Activated naive CD4-positive, alpha-beta T cell treated with anti-CD3 and anti-CD28 coated beads for 36 hours (primary cell): ENCODE data around the gene PDE6A. TPM values are rescaled to one million over a fixed set of nuclear protein-coding genes. Genes with fewer than 3 reads are reported as not detected.

ENCODE experiments used
- CTCF ChIA-PET: fragments of 350-600 bp; sonication (Branson Sonifier 250); formaldehyde crosslinking; loops from one replicate; lab custom pipeline; 2021; ENCODE audit warnings: antibody characterized with exemption; lab: Charles Lee
- DNase-seq: peaks from one replicate; pipeline ENCODE4 v3.0.0-alpha.2; 2020
- H3K27ac Mint-ChIP-seq: one replicate; pipeline ENCODE4 v1.8.0; 2021; ENCODE audit warnings: mild to moderate bottlenecking, mixed read lengths
- H3K27me3 Mint-ChIP-seq: one replicate; pipeline ENCODE4 v1.8.0; 2021; ENCODE audit warnings: low read depth, mixed read lengths
- H3K36me3 Mint-ChIP-seq: one replicate; pipeline ENCODE4 v1.8.0; 2021; ENCODE audit warnings: low read depth, mixed read lengths
- H3K4me1 Mint-ChIP-seq: one replicate; pipeline ENCODE4 v1.8.0; 2021; ENCODE audit warnings: low read depth, mixed read lengths
- H3K4me3 Mint-ChIP-seq: one replicate; pipeline ENCODE4 v1.8.0; 2021; ENCODE audit warnings: mild to moderate bottlenecking, moderate library complexity, mixed read lengths
- H3K9me3 Mint-ChIP-seq: one replicate; pipeline ENCODE4 v1.8.0; 2021; ENCODE audit warnings: mixed read lengths
- intact Hi-C: fragments of 100-400 bp; cut with micrococcal nuclease; formaldehyde crosslinking; loops from one replicate; pipeline ENCODE4 v1.15.1; 2023
- total RNA-seq, 2 experiments: library from RNA; stranded (reverse); gene quantifications; one replicate each; pipeline ENCODE4 v1.2.3, GENCODE V29; 2021

PDE6A gene
- total RNA-seq, 2 experiments from 2014 or later, result not detected

DNA sequence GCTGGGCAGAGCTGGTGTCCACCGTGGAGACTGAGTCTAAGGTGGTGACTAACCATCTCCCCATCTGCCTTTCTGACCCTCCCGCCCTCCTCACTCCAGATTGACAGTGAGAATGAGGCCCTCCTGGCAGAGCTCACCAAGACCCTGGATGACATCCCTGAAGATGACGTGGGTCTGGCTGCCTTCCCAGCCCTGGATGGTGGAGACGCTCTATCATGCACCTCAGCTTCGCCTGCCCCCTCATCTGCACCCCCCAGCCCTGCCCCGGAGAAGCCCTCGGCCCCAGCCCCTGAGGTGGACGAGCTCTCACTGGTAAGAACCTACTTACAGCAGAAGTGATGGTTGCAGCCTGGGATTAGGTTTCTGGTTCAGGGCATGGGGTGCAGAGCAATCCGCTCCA lies 118.0 kb downstream of the PDE6A start:
- H3K27ac Mint-ChIP-seq, result no peak overlapping the region
- H3K9me3 Mint-ChIP-seq, result no peaks in the 10 kb centered on the region
- no peaks in the 10 kb centered on the region for H3K27me3 Mint-ChIP-seq
- CTCF ChIA-PET, result interaction anchor here (0.5 to 7.3 kb wide), 10 partner anchors 11 to 385 kb away, joined by 3 to 75 read pairs (median 5); partner anchors contain the start of gene PPARGC1B
- no peak overlapping the region for H3K4me3 Mint-ChIP-seq
- peaks cover 6% of the 10 kb centered on the region for H3K4me1 Mint-ChIP-seq
- no peak for DNase-seq
- peaks cover 15% of the 10 kb centered on the region for H3K36me3 Mint-ChIP-seq
- intact Hi-C loops, result loop anchor here (5.0 kb wide), 1 partner anchor 94 kb away; the partner anchor contains the start of gene PPARGC1B

DNA sequence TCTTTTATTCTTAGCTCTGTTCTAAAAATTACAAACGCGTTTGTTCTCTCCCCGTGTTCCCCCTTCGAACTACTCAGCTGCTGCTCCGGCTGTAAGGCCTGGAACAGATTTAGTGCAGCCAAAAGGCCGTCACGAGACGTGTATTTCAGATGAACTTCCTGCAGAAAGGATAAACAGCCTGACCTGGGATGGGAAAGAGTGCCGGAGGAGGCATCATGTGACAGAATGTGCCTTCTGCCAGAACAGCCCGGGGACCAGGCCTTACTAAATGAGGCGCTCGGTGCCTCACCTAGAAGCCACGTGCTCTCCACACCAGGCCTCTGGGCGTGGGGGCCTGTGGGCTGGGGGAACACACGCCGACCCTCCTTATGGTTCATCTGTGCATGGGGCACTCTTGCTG lies 119.7 kb downstream of the PDE6A start:
- intact Hi-C loops, result loop anchor here (5.0 kb wide), 1 partner anchor 93 kb away; the partner anchor contains the start of gene PPARGC1B
- H3K4me1 Mint-ChIP-seq, result peaks cover 2% of the 10 kb centered on the region
- no peak overlapping the region for H3K4me3 Mint-ChIP-seq
- H3K27me3 Mint-ChIP-seq, result no peaks in the 10 kb centered on the region
- H3K36me3 Mint-ChIP-seq, result peaks cover 13% of the 10 kb centered on the region
- no peaks in the 10 kb centered on the region for H3K9me3 Mint-ChIP-seq
- CTCF ChIA-PET, result interaction anchor here (1.0 to 1.5 kb wide), 2 partner anchors 74 to 179 kb away, joined by 3 read pairs; no protein-coding TSS in a partner anchor
- DNase-seq, result no peak
- H3K27ac Mint-ChIP-seq, result no peak overlapping the region

GRCh38 chr5:149824120-149824519 lies 120.5 kb downstream of the PDE6A start:
- H3K27ac Mint-ChIP-seq, result no peak overlapping the region
- H3K36me3 Mint-ChIP-seq, result peaks cover 10% of the 10 kb centered on the region
- DNase-seq, result no peak
- CTCF ChIA-PET, result interaction anchor here (1.0 to 1.1 kb wide), 2 partner anchors 178 to 190 kb away, joined by 3 read pairs; no protein-coding TSS in a partner anchor
- no peaks in the 10 kb centered on the region for H3K27me3 Mint-ChIP-seq
- intact Hi-C loops, result no loop called here
- H3K9me3 Mint-ChIP-seq, result no peaks in the 10 kb centered on the region
- no peak overlapping the region for H3K4me3 Mint-ChIP-seq
- H3K4me1 Mint-ChIP-seq, result peaks cover 2% of the 10 kb centered on the region

- Mint-ChIP-seq H3K36me3 (peaks cover 7% of the 10 kb centered on the region), H3K4me3 (no peak overlapping the region), H3K27me3 (no peaks in the 10 kb centered on the region), H3K9me3 (no peaks in the 10 kb centered on the region), H3K27ac (no peak overlapping the region), H3K4me1 (no peaks in the 10 kb centered on the region)
- CTCF ChIA-PET, result interaction anchor here (1.1 to 1.3 kb wide), 3 partner anchors 32 to 189 kb away, joined by 3 to 4 read pairs (median 4); no protein-coding TSS in a partner anchor
- no peak for DNase-seq
- intact Hi-C loops, result no loop called here
Observed at GRCh38 chr5:149823375-149823774, 121.2 kb downstream of the PDE6A start.

GRCh38 chr5:149822301-149822700 lies 122.3 kb downstream of the PDE6A start:
- DNase-seq, result no peak
- no peak overlapping the region for H3K4me3 Mint-ChIP-seq
- peaks cover 4% of the 10 kb centered on the region for H3K36me3 Mint-ChIP-seq
- no peaks in the 10 kb centered on the region for H3K9me3 Mint-ChIP-seq
- H3K4me1 Mint-ChIP-seq, result no peaks in the 10 kb centered on the region
- CTCF ChIA-PET, result interaction anchor here (0.7 to 1.3 kb wide), 3 partner anchors 31 to 179 kb away, joined by 3 to 4 read pairs (median 4); no protein-coding TSS in a partner anchor
- intact Hi-C loops, result no loop called here
- H3K27me3 Mint-ChIP-seq, result no peaks in the 10 kb centered on the region
- no peak overlapping the region for H3K27ac Mint-ChIP-seq

- Mint-ChIP-seq H3K9me3 (no peaks in the 10 kb centered on the region), H3K36me3 (peaks cover 5% of the 10 kb centered on the region), H3K27ac (no peak overlapping the region), H3K4me1 (no peaks in the 10 kb centered on the region), H3K4me3 (no peak overlapping the region), H3K27me3 (no peaks in the 10 kb centered on the region)
- intact Hi-C loops, result no loop called here
- CTCF ChIA-PET, result interaction anchor here (0.6 to 1.8 kb wide), 8 partner anchors 9 to 170 kb away, joined by 3 to 5 read pairs (median 4); no protein-coding TSS in a partner anchor
- no peak for DNase-seq
Observed at GRCh38 chr5:149820536-149821510, 123.8 kb downstream of the PDE6A start.

DNA sequence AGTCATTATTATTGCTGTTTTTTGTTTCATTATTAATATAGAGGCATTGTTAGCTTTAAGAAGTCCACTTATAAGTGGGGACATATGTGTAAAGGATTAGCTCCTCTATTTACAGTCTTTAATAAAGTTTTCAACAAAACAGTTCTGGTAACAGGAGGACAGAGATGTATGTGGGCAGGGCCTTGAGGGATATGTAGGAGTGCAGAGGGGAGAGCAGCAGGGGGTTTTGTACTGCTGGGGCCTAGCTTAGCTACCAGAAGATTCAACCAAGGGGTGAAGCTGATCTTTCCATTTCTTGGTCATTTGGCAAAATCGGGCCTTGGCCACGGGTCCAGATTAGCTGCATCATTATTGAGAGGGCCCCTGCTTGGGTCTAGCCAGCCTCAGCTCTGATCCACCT lies 124.6 kb downstream of the PDE6A start:
- no peak for DNase-seq
- CTCF ChIA-PET, result interaction anchor here (0.6 to 1.8 kb wide), 5 partner anchors 20 to 171 kb away, joined by 3 to 5 read pairs (median 4); no protein-coding TSS in a partner anchor
- H3K9me3 Mint-ChIP-seq, result no peaks in the 10 kb centered on the region
- H3K36me3 Mint-ChIP-seq, result peaks cover 5% of the 10 kb centered on the region
- H3K4me3 Mint-ChIP-seq, result no peak overlapping the region
- intact Hi-C loops, result no loop called here
- H3K27me3 Mint-ChIP-seq, result no peaks in the 10 kb centered on the region
- no peak overlapping the region for H3K27ac Mint-ChIP-seq
- H3K4me1 Mint-ChIP-seq, result no peaks in the 10 kb centered on the region

- CTCF ChIA-PET, result interaction anchor here (1.0 to 2.3 kb wide), 2 partner anchors 16 to 144 kb away, joined by 3 to 6 read pairs; no protein-coding TSS in a partner anchor
- H3K4me3 Mint-ChIP-seq, result no peak overlapping the region
- no peaks in the 10 kb centered on the region for H3K4me1 Mint-ChIP-seq
- H3K27me3 Mint-ChIP-seq, result no peaks in the 10 kb centered on the region
- peaks cover 5% of the 10 kb centered on the region for H3K36me3 Mint-ChIP-seq
- H3K27ac Mint-ChIP-seq, result no peak overlapping the region
- H3K9me3 Mint-ChIP-seq, result no peaks in the 10 kb centered on the region
- intact Hi-C loops, result no loop called here
- DNase-seq, result no peak
Observed at GRCh38 chr5:149818116-149818515, 126.5 kb downstream of the PDE6A start.

DNA sequence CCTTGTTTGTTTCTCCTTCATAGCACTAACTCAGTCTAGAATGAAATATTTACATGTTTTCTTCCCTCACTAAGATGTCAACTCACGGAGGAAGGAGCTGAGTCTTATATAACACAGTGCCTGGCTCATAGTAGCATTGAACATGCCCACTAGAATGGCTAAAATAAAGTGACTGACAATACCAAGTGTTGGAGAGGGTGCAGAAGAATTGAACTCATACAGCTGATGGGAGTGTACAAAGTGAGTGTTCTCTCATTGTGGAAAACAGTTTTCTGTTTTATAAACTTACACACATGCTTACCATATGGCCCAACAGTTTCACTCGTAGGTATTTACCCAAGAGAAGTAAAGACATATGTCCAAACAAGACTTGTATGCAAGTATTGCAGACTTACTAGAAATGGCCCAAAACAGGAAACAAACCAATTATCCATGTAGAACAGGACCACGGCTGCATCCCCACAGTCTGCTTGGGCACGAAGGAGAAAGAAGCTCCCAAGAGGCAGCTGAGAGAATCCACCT lies 127.0 kb downstream of the PDE6A start:
- H3K4me3 Mint-ChIP-seq, result no peak overlapping the region
- no peaks in the 10 kb centered on the region for H3K9me3 Mint-ChIP-seq
- DNase-seq, result no peak
- no peaks in the 10 kb centered on the region for H3K4me1 Mint-ChIP-seq
- CTCF ChIA-PET, result interaction anchor here (1.0 to 3.3 kb wide), 4 partner anchors 10 to 150 kb away, joined by 3 to 18 read pairs (median 6); no protein-coding TSS in a partner anchor
- no peak overlapping the region for H3K27ac Mint-ChIP-seq
- no peaks in the 10 kb centered on the region for H3K27me3 Mint-ChIP-seq
- H3K36me3 Mint-ChIP-seq, result peaks cover 5% of the 10 kb centered on the region
- intact Hi-C loops, result no loop called here

GRCh38 chr5:149816661-149817060 lies 127.9 kb downstream of the PDE6A start:
- H3K9me3 Mint-ChIP-seq, result no peaks in the 10 kb centered on the region
- no peaks in the 10 kb centered on the region for H3K4me1 Mint-ChIP-seq
- H3K36me3 Mint-ChIP-seq, result peaks cover 5% of the 10 kb centered on the region
- no peaks in the 10 kb centered on the region for H3K27me3 Mint-ChIP-seq
- no peak for DNase-seq
- intact Hi-C loops, result no loop called here
- H3K27ac Mint-ChIP-seq, result no peak overlapping the region
- H3K4me3 Mint-ChIP-seq, result no peak overlapping the region
- CTCF ChIA-PET, result interaction anchor here (0.7 to 3.3 kb wide), 5 partner anchors 11 to 149 kb away, joined by 3 to 18 read pairs (median 5); no protein-coding TSS in a partner anchor

GRCh38 chr5:149811453-149811852 lies 133.1 kb downstream of the PDE6A start:
- no peaks in the 10 kb centered on the region for H3K27me3 Mint-ChIP-seq
- DNase-seq, result no peak
- no peaks in the 10 kb centered on the region for H3K9me3 Mint-ChIP-seq
- H3K4me3 Mint-ChIP-seq, result no peak overlapping the region
- no peaks in the 10 kb centered on the region for H3K4me1 Mint-ChIP-seq
- H3K36me3 Mint-ChIP-seq, result no peaks in the 10 kb centered on the region
- CTCF ChIA-PET, result interaction anchor here (0.7 to 1.1 kb wide), 5 partner anchors 9 to 41 kb away, joined by 3 to 4 read pairs (median 3); no protein-coding TSS in a partner anchor
- intact Hi-C loops, result no loop called here
- no peak overlapping the region for H3K27ac Mint-ChIP-seq

DNA sequence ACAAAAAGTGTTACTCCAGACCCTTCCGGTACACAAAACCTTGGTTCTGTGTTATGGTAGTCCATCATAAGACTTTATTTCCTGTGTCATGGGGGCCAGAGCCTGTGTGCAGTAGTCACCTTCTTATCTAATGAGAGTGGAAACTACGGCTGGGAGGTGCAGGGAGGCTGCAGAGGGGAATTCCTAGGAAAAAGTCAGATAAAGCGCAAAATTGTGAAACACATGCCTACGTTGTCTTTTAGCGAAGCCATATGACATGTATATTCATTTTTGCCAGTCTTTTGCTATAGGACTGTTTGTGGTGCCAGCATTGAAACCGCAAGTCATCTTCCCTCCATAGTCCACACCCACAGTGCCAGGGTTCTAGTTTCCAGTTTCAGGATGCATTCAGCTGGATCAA lies 133.7 kb downstream of the PDE6A start:
- no peak overlapping the region for H3K4me3 Mint-ChIP-seq
- no peaks in the 10 kb centered on the region for H3K4me1 Mint-ChIP-seq
- no peak overlapping the region for H3K27ac Mint-ChIP-seq
- CTCF ChIA-PET, result interaction anchor here (0.8 to 1.1 kb wide), 2 partner anchors 9 to 16 kb away, joined by 3 read pairs; no protein-coding TSS in a partner anchor
- H3K36me3 Mint-ChIP-seq, result no peaks in the 10 kb centered on the region
- no peak for DNase-seq
- intact Hi-C loops, result no loop called here
- no peaks in the 10 kb centered on the region for H3K9me3 Mint-ChIP-seq
- no peaks in the 10 kb centered on the region for H3K27me3 Mint-ChIP-seq
